Smooth muscle cell (in vitro differentiated cells): Measurements from ENCODE around the gene RD3L. TPM values are rescaled to one million over a fixed set of nuclear protein-coding genes. Genes with fewer than 3 reads are reported as not detected.

Experiments
- DNase-seq: peaks from one replicate; lab custom pipeline; 2025; ENCODE audit not compliant: unreplicated experiment; lab: John Stamatoyannopoulos, UW
- H2AFZ ChIP-seq: fragments of 200-600 bp; sonication (generic); 2 replicates; pipeline ENCODE4 v1.6.0; 2016; ENCODE audit warnings: antibody characterized with exemption, low read depth, mild to moderate bottlenecking
- H3F3A ChIP-seq: fragments of 200-600 bp; sonication (generic); 2 replicates; pipeline ENCODE4 v1.6.0; 2017; ENCODE audit warnings: antibody characterized with exemption, low read depth
- H3K27ac ChIP-seq: fragments of 200-600 bp; sonication (generic); 2 replicates; pipeline ENCODE4 v1.5.1; 2016; ENCODE audit warnings: low read depth, mild to moderate bottlenecking
- H3K27me3 ChIP-seq: fragments of 200-600 bp; sonication (generic); 2 replicates; pipeline ENCODE4 v1.6.1; 2016; ENCODE audit warnings: low read depth, mild to moderate bottlenecking
- H3K36me3 ChIP-seq: fragments of 200-600 bp; sonication (generic); 2 replicates; pipeline ENCODE4 v1.5.1; 2016; ENCODE audit warnings: low read depth
- H3K4me1 ChIP-seq: fragments of 200-600 bp; sonication (generic); 2 replicates; pipeline ENCODE4 v1.5.1; 2016; ENCODE audit warnings: low read depth
- H3K4me2 ChIP-seq: fragments of 200-600 bp; sonication (generic); 2 replicates; pipeline ENCODE4 v1.6.0; 2016; ENCODE audit warnings: mild to moderate bottlenecking
- H3K4me3 ChIP-seq: fragments of 200-600 bp; sonication (generic); 2 replicates; pipeline ENCODE4 v1.5.1; 2016; ENCODE audit warnings: mild to moderate bottlenecking
- H3K79me2 ChIP-seq: fragments of 200-600 bp; sonication (generic); 2 replicates; pipeline ENCODE4 v1.6.0; 2016; ENCODE audit warnings: low read depth, mild to moderate bottlenecking
- H3K9ac ChIP-seq: fragments of 200-600 bp; sonication (generic); 2 replicates; pipeline ENCODE4 v1.6.0; 2016; ENCODE audit warnings: low read depth
- H3K9me3 ChIP-seq: fragments of 200-600 bp; sonication (generic); replicated peaks from 2 replicates; pipeline ENCODE4 v1.5.1; 2016; ENCODE audit warnings: low read depth
- H4K20me1 ChIP-seq: fragments of 200-600 bp; sonication (generic); 2 replicates; pipeline ENCODE4 v1.6.0; 2016; ENCODE audit warnings: low read depth
- WGBS: methylation state at CpG from one replicate; pipeline ENCODE4 v1.1.7; 2016; ENCODE audit warnings: low lambda C conversion rate; 5-methylcytosine and 5-hydroxymethylcytosine counted together
- polyA plus RNA-seq: library from polyadenylated mRNA; unstranded; fragments of >200 nt; fragmentation: Nextera tagmentation; extraction: Ambion mirVana; gene quantifications from 2 replicates; pipeline ENCODE4 v1.2.1, GENCODE V29; 2016
- total RNA-seq: library from RNA; depleted of rRNA; stranded (reverse); fragments of >200 nt; gene quantifications from 2 replicates; pipeline ENCODE4 v1.2.3, GENCODE V29; 2014
- TF ChIP-seq, protein P1 (sequence below): fragments of 200-600 bp; sonication (generic); IDR thresholded peaks from 2 replicates; pipeline ENCODE4 v1.5.1; 2017; ENCODE audit warnings: borderline replicate concordance, mild to moderate bottlenecking, antibody characterized with exemption; ENCODE audit not compliant: insufficient read depth, poor library complexity, severe bottlenecking

The RD3L gene
- total and polyA plus RNA-seq, 2 experiments from 2014 or later: not detected

- Histone ChIP-seq H3K4me2 (no peak overlapping the region), H3K9ac (no peak overlapping the region), H3K36me3 (no peaks in the 10 kb centered on the region), H4K20me1 (no peaks in the 10 kb centered on the region), H3K27me3 (peaks cover 1% of the 10 kb centered on the region), H3K4me1 (no peaks in the 10 kb centered on the region), H2AFZ (no peak overlapping the region), H3K9me3 (no peaks in the 10 kb centered on the region), H3K4me3 (no peak overlapping the region), H3F3A (no peaks in the 10 kb centered on the region), H3K27ac (no peak overlapping the region), H3K79me2 (no peaks in the 10 kb centered on the region)
- 79% methylated on average over 2 of the region's 2 CpGs for WGBS
- DNase-seq: no peak
- TF ChIP-seq, protein P1, sequence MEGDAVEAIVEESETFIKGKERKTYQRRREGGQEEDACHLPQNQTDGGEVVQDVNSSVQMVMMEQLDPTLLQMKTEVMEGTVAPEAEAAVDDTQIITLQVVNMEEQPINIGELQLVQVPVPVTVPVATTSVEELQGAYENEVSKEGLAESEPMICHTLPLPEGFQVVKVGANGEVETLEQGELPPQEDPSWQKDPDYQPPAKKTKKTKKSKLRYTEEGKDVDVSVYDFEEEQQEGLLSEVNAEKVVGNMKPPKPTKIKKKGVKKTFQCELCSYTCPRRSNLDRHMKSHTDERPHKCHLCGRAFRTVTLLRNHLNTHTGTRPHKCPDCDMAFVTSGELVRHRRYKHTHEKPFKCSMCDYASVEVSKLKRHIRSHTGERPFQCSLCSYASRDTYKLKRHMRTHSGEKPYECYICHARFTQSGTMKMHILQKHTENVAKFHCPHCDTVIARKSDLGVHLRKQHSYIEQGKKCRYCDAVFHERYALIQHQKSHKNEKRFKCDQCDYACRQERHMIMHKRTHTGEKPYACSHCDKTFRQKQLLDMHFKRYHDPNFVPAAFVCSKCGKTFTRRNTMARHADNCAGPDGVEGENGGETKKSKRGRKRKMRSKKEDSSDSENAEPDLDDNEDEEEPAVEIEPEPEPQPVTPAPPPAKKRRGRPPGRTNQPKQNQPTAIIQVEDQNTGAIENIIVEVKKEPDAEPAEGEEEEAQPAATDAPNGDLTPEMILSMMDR: no peak
These were observed 7.2 kb downstream of the RD3L start for GRCh38 chr14:103935102-103935501.

DNA sequence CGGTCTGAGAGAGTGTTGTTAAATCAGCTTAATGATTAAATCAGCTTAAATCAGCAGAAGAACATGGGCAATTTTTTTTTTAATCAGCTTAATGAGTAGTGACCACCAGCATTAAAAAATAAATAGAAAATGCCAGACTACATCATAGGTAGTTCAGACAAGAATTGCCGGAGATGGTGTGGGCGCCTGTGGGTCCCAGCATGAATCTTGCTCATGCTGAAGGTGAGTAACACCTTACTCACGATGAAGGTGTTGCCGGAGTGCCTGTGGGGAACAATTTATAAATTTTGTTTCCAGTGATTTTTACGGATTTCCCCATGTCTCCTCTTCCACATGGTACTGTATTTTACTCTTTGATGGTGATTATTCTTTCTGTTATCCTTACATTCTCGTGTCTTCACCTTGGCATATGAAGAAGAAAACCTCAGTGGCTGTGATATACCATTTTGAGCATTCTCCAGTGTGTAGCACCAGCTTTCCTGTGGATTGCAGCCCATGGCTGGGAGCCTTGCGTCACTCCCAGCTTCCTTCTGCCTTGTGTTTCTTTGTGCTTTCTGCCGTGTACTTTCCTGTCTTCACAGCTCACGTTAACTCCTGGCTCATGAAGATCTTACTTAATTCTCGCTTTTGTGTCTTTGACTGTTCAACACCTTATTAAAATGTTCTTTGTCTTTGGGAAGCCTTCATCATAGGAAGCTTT, 9.4 kb downstream of the RD3L start:
- 82% methylated on average over 11 of the region's 11 CpGs for whole genome bisulfite sequencing
- H3K27ac ChIP-seq: no peak overlapping the region
- no peaks in the 10 kb centered on the region for H3K9me3 ChIP-seq
- TF ChIP-seq, protein P1: no peak
- DNase-seq: no peak
- H3K9ac ChIP-seq: no peak overlapping the region
- H3K79me2 ChIP-seq: no peaks in the 10 kb centered on the region
- no peaks in the 10 kb centered on the region for H4K20me1 ChIP-seq
- H3F3A ChIP-seq: no peaks in the 10 kb centered on the region
- H2AFZ ChIP-seq: no peak overlapping the region
- H3K4me2 ChIP-seq: no peak overlapping the region
- no peak overlapping the region for H3K4me3 ChIP-seq
- H3K36me3 ChIP-seq: no peaks in the 10 kb centered on the region
- H3K4me1 ChIP-seq: no peaks in the 10 kb centered on the region
- no peaks in the 10 kb centered on the region for H3K27me3 ChIP-seq

DNA sequence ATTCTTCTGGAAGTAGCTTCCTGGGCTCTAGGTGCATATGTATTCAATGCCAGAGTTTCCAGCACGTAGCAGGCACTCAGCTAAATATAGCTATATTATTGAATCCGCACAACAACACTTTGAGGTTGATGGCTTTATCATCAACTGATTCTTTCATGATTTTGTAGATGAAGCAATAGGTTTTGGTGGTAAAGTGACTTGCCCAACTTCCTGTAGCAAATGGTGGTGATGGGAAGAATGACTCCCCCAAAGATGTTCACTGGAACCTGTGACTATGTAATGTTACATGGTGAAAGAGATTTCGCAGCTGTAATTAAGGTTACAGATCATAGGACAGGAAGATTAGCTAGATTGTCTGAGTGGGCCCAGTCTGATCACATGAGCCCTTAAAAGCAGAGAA, 10.9 kb downstream of the RD3L start:
- H3K4me2 ChIP-seq: no peak overlapping the region

More for the DNA sequence above, 10.9 kb downstream of the RD3L start:
- H3K27ac ChIP-seq: no peak overlapping the region
- WGBS: 91% methylated on average over 3 of the region's 3 CpGs
- H2AFZ ChIP-seq: no peak overlapping the region
- DNase-seq: no peak
- no peaks in the 10 kb centered on the region for H3K9me3 ChIP-seq
- H4K20me1 ChIP-seq: no peaks in the 10 kb centered on the region
- H3K36me3 ChIP-seq: no peaks in the 10 kb centered on the region
- no peak overlapping the region for H3K4me3 ChIP-seq
- H3K9ac ChIP-seq: no peak overlapping the region
- H3K79me2 ChIP-seq: no peaks in the 10 kb centered on the region
- TF ChIP-seq, protein P1: no peak
- no peaks in the 10 kb centered on the region for H3K27me3 ChIP-seq
- H3K4me1 ChIP-seq: no peaks in the 10 kb centered on the region
- no peaks in the 10 kb centered on the region for H3F3A ChIP-seq
